LHCN-M2 (cell line): ENCODE data around the gene CABCOCO1. TPM values are rescaled to one million over a fixed set of nuclear protein-coding genes. Genes with fewer than 3 reads are reported as not detected.
"Not testable (repeated sequence)": the region's sequence is repeated elsewhere in the genome, so short reads cannot be mapped to it uniquely, and the experiment has no call there.

Experiments
- DNase-seq: peaks from one replicate; pipeline ENCODE4 v3.0.0-alpha.2; 2012; ENCODE audit warnings: low read depth
- total RNA-seq: library from RNA; depleted of rRNA; stranded (reverse); fragments of >200 nt; gene quantifications from 2 replicates; pipeline ENCODE4 v1.2.3, GENCODE V29; 2014

Gene CABCOCO1
- total RNA-seq, 1 experiment from 2014 or later, result 0.40 TPM

DNA sequence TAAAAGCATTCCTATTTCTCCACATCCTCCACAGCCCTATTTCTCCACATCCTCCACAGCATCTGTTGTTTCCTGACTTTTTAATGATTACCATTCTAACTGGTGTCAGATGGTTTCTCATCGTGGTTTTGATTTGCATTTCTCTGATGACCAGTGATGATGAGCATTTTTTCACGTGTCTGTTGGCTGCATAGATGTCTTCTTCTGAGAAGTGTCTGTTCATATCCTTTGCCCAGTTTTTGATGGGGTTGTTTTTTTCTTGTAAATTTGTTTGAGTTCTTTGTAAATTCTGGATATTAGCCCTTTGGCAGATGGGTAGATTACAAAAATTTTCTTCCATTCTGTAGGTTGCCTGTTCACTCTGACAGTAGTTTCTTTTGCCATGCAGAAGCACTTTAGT lies 49.4 kb downstream of the CABCOCO1 start:
- DNase-seq, result not testable (repeated sequence)

DNA sequence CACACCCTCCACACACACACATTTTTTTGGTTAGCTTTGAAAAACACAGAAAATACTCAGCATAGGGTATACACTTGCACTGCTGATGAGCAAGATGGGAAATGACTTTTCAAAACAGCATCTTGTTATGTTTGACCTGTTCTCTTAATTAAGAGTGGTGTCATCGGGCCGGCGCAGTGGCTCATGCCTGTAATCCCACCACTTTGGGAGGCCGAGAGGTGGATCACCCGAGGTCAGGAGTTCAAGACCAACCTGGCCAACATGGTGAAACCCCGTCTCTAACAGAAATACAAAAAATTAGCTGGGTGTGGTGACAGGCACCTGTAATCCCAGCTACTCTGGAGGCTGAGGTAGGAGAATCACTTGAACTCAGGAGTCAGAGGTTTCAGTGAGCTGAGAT lies 56.7 kb downstream of the CABCOCO1 start:
- DNase-seq, result not testable (repeated sequence)

DNA sequence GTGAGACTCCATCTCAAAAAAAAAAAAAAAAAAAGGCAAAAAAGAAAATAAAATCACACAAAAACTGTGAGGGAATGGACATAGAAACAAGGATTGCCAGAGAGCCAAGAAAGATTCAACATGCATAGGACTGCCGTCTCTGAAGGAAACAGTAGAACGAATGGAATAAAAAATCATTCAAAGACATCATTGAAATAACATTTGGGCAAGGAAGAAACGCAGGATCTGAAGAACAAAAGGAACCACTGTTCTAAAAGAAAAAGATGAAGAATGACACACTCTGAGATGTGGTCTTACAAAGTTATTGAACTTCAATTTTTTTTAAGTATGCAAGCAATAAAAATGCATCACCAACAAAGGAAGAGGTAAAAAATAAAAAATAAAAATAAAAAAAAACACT lies 57.2 kb downstream of the CABCOCO1 start:
- no peak for DNase-seq

DNA sequence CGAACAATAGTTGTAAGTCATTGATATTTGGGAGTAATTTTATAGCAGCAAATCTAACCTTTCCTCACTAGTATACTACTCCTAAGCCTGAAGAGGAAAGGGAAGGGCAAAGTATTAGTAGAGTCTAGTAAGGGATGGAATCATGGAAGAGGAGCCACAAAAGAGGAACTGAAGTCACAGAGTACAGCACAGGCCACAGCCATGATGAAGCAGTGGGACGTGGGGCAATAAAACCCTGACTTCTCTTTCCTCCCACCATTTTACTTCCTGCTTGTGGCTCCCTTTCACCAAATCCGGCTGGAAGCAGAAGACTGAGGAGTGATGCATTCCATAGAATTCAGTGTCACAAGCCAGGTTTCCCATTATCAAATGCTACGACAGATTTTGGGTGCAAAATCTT lies 58.7 kb downstream of the CABCOCO1 start:
- DNase-seq, result no peak

DNA sequence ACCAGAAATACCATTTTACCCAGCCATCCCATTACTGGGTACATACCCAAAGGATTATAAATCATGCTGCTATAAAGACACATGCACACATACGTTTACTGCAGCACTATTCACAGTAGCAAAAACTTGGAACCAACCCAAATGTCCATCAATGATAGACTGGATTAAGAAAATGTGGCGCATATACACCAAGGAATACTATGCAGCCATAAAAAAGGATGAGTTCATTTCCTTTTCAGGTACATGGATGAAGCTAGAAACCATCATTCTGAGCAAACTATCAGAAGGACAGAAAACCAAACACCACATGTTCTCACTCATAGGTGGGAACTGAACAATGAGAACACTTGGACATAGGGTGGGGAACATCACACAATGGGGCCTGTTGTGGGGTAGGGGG lies 62.5 kb downstream of the CABCOCO1 start:
- not testable (repeated sequence) for DNase-seq

DNA sequence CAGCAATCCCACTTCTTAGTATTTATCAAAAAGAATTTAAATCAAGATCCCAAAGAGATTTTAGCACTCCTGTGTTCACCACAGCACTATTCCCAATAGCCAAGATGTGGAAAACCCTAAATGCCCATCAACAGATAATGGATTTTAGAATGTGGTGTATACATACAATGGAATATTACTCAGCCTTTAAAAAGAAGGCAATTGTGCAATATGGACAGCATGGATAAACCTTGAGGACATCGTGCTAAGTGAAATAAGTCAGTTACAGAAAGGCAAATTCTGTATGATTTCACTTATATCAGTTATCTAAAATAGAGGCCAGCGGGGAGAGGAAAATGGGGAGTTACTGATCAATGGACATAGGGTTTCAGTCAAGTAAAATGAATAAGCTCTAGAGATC lies 66.9 kb downstream of the CABCOCO1 start:
- no peak for DNase-seq

DNA sequence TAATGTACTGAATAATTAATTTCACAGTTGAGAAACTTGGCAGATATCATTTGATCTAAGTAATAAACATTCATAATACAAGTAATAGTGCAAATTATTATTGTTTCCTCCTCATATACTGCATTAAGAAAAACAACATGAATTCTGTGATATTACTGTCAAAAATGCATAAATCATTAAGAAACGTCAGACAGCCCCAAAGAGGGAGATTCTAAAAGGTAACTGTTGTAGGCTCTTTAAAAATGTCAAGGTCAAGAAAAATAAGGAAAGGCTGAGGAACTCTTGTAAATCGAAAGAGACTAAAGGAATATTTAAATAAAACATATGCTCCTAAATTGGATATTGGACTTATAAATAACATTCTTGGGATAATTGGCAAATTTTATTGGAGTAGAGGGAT lies 67.9 kb downstream of the CABCOCO1 start:
- DNase-seq, result no peak

DNA sequence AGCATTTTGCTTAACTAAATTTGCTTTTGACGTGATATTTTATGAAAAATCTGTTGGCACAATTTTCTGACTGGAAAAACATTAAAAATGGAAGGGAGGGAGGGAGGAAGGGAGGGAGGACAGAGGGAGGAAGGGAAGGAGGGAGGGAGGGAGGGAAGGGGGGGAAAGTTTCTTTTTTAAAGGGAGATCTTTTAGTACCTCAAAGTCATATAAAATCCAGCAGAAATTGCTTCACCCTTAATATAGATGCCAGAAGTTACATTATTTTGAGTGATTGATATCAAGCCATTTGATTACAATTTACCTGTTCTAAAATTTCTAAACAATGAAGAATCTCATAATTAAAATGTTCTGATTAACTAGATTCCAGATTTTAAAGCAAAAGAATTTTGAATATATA lies 68.9 kb downstream of the CABCOCO1 start:
- DNase-seq, result no peak

DNA sequence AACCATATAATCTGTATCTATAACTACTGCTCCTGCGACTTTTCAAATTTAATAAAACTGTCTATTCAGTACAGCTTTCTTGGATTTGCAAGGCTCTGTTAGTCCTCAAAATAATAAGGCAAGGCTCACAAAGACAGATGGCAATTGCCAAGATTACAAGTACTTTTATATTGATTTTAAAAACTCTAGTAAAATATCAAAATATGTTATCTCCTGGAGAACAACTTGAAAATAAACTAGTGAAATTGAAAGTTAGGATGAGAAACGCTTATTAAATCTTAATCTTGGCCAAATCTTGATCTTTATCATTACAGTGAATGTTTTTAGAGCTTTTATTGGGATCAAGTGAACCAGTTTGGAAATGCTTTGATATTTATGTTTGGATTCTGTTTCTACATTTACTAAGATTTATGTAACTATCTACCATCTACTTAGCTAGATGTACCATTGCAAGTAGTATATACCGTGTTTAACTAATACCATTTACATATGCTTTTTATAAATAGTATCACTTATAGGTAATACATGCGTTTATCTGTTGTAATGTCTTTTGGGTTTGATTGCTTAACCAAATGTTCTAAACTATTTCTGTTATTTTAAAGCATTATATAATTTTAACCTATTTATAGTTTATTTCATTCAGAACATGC lies 70.0 kb downstream of the CABCOCO1 start:
- no peak for DNase-seq

DNA sequence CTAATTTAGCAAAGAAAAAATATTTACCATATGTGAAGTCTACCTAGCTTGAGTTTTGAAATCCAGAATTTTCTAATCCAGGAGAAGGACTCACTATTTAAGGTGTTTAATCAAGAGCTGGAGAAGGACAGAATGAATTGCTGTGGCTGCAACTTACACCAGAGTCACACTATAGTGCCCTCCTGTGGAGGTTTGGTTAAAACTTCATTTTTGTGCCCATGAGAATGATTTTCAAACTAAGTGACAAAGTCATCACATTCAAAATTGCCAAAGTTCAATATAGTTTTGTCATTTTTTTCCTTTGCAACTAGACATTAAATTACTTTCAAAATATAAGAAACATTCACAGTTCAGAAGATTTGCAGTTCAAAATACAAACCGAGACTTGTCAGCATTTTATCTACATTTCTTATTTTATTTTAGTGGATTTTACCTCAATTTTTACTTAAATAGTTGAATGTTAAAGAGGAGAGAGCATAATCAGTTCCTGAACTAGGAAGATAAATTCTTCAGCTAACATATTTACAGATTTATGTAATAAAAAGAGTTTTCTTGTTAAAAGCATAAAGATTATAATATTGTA lies 70.7 kb downstream of the CABCOCO1 start:
- DNase-seq, result peak; percentile 50

DNA sequence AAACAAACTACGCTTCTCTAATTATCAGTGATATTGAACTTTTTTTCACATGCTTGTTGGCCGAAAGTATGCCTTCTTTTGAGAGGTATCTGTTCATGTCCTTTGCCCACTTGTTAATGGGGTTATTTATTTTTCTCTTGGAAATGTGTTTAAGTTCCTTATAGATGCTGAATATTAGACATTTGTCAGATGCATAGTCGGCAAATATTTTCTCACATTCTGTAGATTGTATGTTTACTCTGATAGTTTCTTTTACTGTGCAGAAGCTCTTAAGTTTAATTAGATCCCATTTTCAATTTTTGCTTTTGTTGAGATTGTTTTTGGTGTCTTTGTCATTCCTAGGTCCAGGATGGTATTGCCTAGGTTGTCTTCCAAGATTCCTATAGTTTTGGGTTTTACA lies 73.2 kb downstream of the CABCOCO1 start:
- no peak for DNase-seq

DNA sequence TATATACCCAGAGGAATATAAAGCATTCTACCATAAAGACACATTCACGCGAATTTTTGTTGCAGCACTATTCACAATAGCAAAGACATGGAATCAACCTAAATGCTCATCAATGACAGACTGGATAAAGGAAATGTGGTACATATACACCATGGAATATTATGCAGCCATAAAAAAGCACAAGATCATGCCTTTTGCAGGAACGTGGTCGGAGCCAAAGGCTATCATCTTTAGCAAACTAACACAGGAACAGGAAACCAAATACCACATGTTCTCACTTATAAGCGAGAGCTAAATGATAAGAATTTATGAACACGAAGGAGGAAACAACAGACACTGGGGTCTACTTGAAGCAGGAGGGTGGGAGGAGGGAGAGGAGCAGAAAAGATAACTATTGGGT lies 74.7 kb downstream of the CABCOCO1 start:
- not testable (repeated sequence) for DNase-seq

DNA sequence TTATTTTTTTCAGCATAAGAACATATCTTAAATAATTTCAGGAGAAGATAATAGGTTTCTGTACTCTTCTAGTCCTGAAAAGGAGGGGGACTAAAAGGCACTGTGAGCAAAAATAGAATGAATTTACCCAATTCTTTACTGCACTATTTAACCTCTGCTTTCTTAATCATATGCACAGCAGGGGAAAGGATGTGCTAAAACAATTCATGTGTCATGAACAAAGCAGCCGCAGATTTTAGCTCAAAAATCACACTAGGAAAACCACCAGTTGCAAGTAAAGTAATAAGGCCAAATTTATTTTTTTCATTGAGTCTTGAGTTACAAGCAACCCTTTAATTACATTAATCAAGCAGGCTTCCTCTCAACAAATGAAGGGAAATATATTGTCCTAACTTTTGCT lies 80.1 kb downstream of the CABCOCO1 start:
- DNase-seq, result no peak

DNA sequence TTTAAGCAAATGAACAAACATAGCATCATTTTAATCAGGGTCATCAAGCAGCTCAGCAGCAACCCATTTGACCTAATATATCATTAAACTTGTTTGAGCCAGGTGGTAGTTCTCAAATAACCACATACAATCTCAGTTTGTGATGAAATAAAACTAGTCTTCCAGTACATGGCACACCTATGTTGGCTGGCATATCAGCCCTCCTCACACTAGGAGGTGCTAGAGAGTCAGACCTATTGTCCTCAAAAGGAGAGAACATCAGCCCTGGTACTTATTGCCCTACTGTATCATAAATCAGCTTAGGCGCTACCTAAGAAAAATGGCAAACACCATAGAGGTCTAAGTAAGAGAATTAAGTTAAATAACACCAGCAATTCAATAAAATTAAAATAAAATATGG lies 81.7 kb downstream of the CABCOCO1 start:
- DNase-seq, result no peak

DNA sequence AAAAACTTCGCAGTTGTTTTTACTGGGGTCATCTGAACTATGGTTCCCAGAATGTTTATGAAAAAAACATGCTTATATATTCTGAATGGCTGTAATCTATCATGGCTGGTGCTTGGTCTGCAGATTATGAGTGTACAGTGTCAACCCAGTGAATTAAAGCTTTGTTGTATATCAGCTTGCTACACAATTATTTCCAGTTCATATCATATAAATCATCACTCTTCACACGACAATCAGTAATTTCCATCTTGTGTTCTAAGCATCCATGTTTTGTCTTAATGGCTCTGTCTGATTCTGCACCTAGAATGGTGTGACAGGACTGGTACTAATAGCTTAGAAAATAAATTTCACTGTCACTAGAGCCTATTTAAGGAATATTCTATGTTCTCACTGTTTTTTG lies 83.6 kb downstream of the CABCOCO1 start:
- no peak for DNase-seq

DNA sequence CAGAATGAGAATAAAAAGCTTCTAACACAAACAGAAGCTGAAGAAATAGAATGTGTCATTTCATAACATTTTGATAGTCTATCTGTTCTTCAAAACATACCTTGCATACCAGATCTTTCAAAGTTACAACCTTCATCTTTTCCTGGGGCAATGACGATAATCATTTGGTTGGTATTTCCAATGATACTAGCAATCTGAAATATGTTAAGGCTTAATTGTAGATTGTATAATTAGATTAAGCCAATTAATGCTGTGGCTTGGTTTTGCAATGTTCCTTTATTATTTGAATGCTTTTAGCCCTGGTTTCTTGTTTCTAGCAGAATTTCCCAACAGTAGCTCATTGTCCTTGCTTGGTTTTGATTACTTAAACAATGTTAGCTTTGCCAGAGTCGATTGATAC lies 84.6 kb downstream of the CABCOCO1 start:
- DNase-seq, result no peak

DNA sequence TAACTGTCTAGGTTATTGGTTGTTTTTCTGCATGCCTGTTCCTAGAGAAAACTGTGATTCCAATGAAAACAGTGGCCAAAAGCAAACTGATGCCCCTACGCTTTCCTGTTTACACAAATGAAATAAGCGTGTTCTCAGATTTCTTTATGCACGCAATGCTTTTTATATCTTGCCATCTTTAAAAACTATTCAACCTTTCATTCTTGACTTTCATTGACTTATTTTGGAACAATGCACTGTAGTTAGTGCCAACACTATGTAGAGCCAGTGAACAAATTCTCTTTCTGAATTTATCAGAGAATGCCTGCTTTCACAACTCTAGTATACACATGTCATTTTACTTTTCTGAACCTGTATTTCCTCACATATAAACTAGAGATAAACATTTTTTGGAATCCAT lies 86.6 kb downstream of the CABCOCO1 start:
- no peak for DNase-seq

DNA sequence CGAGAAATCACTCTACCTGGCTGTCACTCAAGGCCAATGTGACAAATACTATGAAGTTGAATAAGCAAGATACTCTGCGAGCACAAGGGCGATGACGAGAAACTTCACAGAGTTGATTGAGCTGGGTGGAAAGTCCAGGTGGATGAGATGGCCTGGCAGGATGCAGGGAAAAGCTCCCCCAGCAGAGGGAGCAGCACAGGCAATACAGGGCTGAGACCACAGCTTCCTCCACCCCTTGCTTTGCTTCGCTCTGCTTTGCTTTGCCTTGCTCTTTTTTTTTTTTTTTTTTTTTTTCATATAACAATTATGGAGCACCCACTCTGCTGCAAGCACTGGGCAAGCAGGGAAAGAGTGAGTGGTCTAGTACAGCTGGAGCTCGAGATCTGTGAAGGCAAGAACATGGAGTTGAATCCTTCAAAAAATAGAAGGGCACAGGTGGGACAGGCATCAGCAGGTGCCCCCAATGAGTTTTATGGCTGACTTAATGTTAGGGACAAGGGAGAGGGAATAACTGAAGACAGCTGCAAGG lies 88.3 kb downstream of the CABCOCO1 start:
- DNase-seq, result peak; percentile 71

DNA sequence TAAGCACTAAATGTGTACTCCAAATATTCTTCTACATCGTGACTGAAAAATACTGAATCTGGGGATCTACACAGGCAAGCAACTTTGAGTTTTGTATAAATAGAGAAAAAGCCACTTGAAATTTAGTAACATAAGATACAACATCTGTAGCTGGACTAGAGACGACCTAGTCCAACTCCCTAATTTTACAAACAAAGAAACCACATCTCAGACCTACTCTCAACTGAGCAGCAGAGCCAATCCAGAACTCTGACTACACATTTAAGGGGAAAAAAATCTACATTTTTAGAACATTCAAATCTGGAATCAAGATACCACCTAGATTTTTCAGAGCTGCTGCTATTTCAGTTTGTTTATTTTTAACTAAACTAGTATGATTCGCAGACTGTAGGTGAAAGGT lies 88.9 kb downstream of the CABCOCO1 start:
- no peak for DNase-seq

DNA sequence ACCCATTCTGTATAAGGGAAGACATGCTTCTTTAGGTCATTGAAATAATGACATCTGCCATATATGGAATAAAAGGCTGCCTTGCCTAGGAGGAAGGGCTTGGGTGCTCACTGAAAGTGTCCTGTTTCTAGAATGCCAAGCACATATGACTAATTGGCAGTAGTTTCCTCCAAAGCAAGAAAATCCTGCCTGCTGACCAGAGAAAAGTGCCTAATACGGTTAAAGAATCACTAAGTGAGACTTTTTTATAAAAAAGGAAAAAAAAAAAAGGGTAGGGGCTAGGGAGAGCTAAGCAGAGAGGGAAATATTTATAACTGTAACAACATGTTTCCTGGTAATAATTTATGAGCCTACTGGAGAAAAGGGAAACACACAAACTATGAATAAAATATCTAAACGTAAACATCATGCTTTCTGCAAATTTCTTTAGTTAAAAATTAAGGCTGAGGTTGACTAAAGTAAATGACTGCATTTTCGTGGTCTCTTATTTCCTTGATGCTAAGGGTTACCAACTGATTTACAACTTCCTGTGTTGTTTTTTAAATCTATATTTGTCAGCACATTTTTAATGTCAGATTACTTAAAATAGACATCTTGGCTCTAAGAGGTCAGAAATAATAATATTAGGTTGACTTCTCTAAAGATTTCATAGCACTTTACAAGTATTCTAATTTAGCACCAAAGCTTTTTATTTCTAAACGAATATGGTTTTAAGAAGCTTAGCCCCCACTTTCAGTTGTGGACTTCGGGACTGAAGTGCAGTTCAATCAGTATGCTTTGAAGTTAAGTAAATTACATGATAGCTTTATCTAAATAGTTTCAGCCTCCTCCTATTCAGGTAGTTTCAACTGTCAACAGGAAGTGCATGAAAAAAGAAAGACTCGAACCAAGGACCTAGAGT lies 89.6 kb downstream of the CABCOCO1 start:
- peak; percentile 79 for DNase-seq

DNA sequence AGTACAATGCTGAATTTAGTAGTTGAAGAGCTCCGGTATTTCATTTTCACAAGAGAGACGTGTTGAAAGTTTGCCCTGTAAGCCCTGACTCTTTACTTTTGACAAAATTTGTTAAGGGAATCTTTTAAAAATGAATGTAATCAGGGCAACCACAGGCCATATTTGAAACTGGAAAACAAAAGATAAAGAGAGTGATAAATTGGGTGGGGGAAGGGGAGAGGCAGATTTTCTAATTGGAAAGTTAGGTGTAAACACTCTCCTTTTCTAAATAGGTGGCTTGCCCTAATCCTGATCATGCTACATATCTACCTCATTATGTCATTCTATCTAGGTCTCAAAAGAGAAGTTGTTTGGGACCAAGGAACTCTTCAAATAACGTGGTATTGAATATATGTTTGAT lies 90.7 kb downstream of the CABCOCO1 start:
- no peak for DNase-seq
